HL-60/S4 (cell line): ENCODE data around the gene CSPG5.

Experiments
- in situ Hi-C: fragments of 300-500 bp; cut with MboI; formaldehyde crosslinking; loops from 2 replicates; pipeline ENCODE4 v1.14.3; 2022; ENCODE audit warnings: low sequenced_read_pairs

The CSPG5 gene

DNA sequence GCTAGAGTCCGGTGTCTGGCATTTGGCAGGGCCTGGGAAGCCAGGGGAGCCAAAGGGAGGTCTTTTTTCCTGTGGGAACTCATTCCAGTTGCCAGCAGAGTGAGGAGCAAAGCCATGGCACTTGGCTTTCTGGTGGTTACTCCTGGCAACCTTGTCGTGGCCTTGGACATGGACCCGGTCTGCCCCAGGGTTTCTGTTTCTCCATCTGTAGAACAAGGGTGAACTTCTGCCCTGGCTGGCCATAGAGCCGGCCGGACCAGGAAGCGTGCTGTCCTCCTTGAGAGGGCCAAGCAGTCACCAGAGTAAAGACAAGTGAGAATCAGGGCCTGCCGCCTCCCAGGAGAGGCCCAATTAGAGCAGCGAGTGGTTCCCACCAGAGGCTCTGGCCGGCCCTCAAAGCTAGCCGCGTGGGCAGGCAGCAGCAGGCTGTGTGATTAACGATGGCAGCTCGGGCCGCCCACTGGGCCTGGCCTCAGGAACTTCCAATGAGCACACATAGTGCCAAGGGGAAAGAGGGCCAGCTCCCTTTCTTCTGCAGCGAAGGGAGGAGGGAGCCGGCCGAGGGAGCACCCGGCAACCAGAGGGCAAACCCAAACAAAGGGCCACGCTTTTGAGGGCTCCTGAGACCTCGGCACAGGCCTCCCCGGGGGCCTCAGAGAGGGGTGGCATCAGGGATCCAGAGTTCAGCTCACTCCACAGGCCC lies 36.0 kb downstream of the CSPG5 start:
- in situ Hi-C loops, result no loop called here

DNA sequence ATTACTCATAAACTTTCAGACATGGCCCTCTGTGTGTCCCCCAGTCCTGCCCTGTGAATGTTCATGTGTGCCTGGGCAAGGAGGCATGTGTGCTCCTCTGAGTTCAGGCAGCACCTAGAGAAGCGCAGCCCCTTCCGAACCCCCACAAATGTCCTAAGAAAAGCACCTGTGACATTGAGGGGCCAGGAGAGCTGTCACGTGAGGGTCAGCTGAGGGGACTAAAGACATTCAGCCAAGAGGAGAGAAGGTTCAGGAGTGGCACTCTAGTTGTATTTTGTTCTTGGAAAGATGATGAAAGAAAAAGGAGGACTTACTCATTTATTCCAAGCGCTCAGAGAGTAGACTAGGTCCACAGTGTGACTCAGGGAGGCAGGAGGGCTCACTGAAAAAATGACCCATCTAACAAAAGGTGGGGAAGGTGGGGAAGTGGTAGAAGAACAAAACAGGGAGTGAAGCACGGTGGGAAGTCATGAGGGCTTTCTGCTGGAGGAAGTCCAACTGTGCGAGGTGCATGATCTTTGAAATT lies 37.0 kb downstream of the CSPG5 start:
- in situ Hi-C loops, result no loop called here

DNA sequence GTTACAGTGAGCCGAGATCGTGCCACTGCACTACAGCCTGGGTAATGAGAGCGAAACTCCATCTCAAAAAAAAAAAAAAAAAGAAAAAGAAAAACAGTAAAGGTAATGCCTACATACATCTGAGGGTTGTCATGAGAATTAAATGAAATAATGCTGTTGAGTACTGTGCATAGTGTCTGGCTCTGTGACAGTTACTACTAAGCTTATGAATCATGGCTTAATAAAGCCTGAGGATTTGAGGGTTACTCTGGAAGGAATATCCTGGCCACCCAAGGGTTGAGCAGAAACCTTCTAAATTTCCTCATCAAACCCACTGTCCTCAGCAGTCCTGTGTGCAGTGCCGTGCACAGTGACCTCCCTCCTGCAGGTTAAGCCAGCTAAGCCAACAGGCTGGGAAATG lies 38.4 kb downstream of the CSPG5 start:
- in situ Hi-C loops, result no loop called here

DNA sequence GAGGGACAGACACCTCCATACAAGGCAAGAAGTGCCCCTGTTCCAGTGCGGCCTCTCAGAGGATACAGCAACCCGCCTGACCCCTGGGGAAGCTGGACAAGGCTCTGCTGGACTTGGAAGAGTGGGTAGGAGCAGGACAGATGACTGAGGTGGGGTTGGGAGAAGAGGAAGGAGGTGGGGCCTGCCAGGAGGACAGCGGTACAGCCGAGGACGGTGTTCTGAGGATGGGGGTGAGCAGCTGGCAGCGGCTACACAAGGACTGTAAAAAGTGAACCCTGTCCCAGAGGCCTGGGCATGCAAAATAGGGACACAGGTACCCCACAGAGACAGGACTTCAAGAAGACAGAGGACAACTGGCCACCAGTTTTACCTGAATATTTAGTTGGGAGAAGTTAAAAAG lies 41.7 kb downstream of the CSPG5 start:
- in situ Hi-C loops, result no loop called here

DNA sequence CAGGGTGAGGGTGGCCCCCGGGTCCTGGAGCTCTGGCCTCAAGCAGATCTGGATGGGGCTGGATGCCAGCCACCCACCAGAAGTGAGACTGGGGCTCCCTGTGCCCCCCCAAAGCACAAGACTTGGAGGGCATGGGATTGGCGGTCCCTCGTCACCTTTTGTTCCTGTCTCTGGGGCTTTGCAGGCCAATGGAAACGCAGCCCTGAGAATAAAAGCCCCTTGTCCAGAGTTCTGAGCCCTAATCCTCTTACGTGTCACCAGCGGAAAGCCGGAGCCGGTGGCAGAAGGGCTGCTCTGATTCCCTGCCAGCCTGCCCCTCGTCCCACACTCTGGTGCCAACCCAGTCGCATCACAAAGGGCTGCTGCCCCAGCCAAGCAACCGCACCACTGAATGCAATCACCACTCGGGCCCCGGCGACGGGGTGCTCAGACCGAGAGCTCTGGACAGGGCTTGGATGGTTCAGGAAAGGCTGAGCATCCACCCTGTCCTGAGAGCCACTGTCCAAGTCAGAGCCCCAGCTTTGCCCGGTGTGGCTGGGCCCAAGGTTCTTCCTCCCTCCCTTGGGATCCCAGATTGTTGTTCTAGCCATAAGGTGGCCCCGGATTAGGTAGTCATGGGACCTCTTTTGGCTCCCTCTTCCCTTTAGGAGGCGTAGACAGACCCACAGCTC lies 42.3 kb downstream of the CSPG5 start:
- in situ Hi-C loops, result no loop called here

GRCh38 chr3:47533996-47534454 lies 44.6 kb downstream of the CSPG5 start:
- in situ Hi-C loops, result no loop called here

DNA sequence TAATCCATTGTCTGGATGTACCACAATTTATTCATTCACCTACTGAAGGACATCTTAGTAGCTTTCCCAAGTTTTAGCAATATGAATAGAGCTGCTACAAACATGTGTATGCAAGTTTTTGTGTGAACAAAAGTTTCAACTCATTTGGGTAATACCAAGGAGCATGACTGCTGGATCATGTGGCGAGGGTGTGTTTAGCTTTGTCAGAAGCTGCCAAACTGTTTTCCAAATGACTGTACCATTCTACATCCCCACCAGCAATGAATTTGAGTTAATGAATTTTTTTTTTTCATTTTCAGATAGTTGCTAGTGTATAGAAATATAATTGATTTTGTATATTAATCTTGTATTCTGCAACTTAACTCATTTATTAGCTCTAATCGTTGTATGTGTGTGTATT lies 45.2 kb downstream of the CSPG5 start:
- in situ Hi-C loops, result no loop called here

DNA sequence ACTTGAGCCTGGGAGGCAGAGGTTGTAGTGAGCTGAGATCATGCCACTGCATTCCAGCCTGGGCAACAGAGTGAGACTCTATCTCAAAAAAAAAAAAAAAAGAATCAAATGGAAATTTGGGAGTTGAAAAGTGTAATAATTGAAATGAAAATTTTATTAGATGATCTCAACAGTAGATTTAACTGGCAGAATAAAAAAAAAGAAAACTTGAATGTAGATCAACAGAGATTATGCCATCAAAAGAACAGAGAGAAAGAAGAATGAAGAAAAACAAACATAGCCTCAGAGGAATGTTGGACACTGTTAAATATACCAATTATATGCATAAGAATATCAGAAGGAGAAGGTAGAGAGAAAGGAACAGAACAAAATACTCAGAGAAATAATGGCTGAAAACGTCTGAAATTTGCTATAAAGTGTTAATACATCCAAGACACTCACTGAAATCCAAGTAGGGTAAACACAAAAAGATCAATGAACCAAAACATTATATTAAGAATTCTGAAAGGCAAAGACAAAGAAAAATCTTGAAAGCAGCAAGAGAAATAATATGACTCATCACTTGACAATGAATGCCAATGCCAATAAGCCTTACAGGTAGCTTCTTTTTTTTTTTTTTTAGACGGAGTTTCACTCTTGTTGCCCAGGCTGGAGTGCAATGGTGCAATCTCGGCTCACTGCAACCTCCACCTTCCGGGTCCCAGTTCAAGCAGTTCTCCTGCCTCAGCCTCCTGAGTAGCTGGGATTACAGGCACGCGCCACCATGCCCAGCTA lies 50.5 kb downstream of the CSPG5 start:
- in situ Hi-C loops, result loop anchor here (10.0 kb wide), 1 partner anchor 257 kb away; the partner anchor contains the start of gene SMARCC1

DNA sequence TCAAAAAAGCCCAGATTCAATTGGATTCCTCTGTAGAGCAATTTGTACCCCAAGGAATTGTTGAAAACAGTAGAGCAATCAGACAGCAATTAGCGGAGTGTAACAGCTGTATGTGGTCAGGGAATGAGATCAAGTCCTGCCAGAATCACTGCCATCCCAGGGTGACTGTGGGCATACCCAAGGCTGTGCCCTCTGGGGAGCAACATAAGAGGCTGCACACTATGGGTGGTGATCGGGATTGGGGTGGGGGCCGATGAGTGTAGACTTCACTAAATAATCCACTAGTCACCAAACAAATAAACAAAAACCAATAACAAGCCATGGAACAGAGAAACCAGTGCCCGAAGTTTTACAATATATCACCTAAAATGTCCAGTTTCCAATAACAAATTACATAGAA lies 53.0 kb downstream of the CSPG5 start:
- in situ Hi-C loops, result loop anchor here (10.0 kb wide), 1 partner anchor 259 kb away; the partner anchor contains the start of gene SMARCC1

- in situ Hi-C loops, result loop anchor here (10.0 to 25.0 kb wide), 2 partner anchors 261 to 614 kb away; partner anchors contain the start of gene SMARCC1
Measured at GRCh38 chr3:47523310-47524073, 55.2 kb downstream of the CSPG5 start.

- in situ Hi-C loops, result loop anchor here (10.0 to 25.0 kb wide), 2 partner anchors 262 to 615 kb away; partner anchors contain the start of gene SMARCC1
Measured at GRCh38 chr3:47522082-47522987, 56.3 kb downstream of the CSPG5 start.

GRCh38 chr3:47520756-47521155 lies 57.9 kb downstream of the CSPG5 start:
- in situ Hi-C loops, result loop anchor here (10.0 to 25.0 kb wide), 2 partner anchors 264 to 617 kb away; partner anchors contain the start of gene SMARCC1

DNA sequence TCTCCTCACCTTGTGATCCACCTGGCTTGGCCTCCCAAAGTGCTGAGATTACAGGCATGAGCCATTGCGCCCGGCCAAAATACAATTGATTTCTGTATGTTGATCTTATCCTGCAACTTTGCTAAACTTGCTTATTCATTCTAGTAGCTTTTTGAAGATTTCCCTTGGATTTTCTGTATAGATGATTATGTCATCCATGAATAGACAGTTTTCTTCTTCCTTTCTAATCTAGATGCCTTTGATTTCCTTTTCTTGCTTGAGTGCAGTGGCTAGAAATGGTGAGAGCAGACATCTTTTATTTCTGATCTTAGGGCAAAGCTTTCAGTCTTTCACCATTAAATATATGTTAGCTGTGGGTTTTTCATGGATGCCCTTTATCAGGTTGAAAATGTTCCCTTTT lies 60.7 kb downstream of the CSPG5 start:
- in situ Hi-C loops, result loop anchor here (25.0 kb wide), 1 partner anchor 619 kb away; no protein-coding TSS in a partner anchor

GRCh38 chr3:47515864-47516319 lies 62.8 kb downstream of the CSPG5 start:
- in situ Hi-C loops, result loop anchor here (25.0 kb wide), 1 partner anchor 621 kb away; no protein-coding TSS in a partner anchor

GRCh38 chr3:47515100-47515499 lies 63.6 kb downstream of the CSPG5 start:
- in situ Hi-C loops, result loop anchor here (25.0 kb wide), 1 partner anchor 622 kb away; no protein-coding TSS in a partner anchor

DNA sequence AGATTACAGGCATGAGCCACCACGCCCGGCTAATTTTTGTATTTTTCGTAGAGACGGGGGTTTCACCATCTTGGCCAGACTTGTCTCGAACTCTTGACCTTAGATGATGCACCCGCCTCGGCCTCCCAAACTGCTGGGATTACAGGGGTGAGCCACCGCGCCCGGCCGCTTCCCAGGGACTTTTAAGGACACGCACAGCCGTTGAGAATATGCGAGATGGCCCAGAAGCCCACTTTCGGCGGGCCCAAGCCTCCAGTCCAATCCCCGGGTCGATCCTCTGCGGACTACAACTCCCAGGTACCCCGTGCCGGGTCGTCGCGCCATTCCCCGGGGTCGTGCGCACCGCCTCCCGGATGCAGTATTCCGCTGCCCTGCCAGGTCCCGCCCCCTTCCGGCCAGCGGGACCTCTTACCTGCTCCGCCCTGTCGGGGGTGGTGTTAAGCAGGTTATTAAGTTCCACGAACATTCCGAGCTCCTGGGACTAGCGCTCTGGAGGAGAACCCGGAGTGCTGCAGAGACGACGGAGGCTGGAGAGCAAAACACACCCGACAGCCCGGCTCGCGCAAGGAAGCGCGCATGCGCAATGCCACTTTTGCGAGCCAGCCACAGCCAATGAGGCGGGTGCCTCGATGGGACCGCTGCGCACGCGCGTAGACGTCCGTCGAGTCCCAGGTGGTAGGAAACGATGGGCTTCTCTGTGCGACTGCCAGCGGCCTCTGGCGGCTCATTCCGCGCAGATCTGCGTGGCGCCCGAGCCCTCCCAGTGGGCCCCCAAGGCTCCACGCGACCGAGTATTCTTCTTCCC lies 65.3 kb downstream of the CSPG5 start, which contains the start of gene ELP6:
ELP6 (minus strand) TSS at position 588 of the 805 bp plus-strand sequence; CDS start at position 466, 122 bp downstream.
- in situ Hi-C loops, result loop anchor here (25.0 kb wide), 1 partner anchor 624 kb away; no protein-coding TSS in a partner anchor

DNA sequence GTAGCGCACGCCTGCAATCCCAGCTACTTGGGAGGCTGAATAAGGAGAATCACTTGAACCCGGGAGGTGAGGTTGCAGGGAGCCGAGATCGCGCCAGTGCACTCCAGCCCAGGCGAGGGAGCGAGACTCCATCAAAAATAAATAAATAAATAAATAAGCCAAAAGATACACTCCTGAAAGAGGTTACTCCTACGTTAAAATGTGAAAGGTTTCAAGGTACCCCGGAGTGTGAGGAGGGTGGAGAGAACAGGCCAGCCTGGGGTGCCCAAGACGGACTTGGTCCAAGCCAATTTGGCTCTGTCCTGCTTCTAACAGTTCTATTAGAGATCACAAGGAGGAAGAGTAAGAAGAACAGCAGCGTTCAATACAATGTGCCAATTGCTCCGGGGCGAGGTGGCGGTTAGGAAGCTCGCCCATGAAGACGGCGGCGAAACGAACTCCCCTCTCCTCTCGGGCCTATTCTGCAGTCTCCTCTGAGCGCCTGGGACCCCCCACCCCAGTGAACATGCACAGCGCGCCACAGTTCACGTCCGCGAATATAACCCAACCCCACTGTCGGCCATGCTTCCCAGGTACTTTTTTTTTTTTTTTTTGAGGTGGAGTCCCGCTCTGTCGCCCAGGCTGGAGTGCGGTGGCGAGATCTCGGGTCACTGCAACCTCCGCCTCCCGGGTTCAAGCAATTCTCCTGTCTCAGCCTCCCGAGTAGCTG lies 66.1 kb downstream of the CSPG5 start:
- in situ Hi-C loops, result loop anchor here (25.0 kb wide), 1 partner anchor 625 kb away; no protein-coding TSS in a partner anchor
